SJCRH30 (cell line): ENCODE data around the gene GPR156. TPM values are rescaled to one million over a fixed set of nuclear protein-coding genes. Genes with fewer than 3 reads are reported as not detected.
"Not testable (repeated sequence)": the region's sequence is repeated elsewhere in the genome, so short reads cannot be mapped to it uniquely, and the experiment has no call there.

Source experiments
- DNase-seq, 2 experiments: peaks; one replicate each; pipeline ENCODE4 v3.0.0-alpha.2; 2015 to 2020
- H3K27ac ChIP-seq: fragments of 250-450 bp; sonication (Bioruptor Pico); 2 replicates; pipeline ENCODE4 v1.5.1; 2020; ENCODE audit warnings: mild to moderate bottlenecking, moderate library complexity
- H3K27me3 ChIP-seq: fragments of 250-450 bp; sonication (Bioruptor Pico); 2 replicates; pipeline ENCODE4 v1.5.1; 2020; ENCODE audit warnings: mild to moderate bottlenecking, moderate library complexity
- H3K36me3 ChIP-seq: fragments of 250-450 bp; sonication (Bioruptor Pico); 2 replicates; pipeline ENCODE4 v1.5.1; 2020; ENCODE audit warnings: mild to moderate bottlenecking, moderate library complexity
- H3K4me1 ChIP-seq: fragments of 250-450 bp; sonication (Bioruptor Pico); 2 replicates; pipeline ENCODE4 v1.5.1; 2020; ENCODE audit warnings: mild to moderate bottlenecking, moderate library complexity
- H3K4me3 ChIP-seq: fragments of 250-450 bp; sonication (Bioruptor Pico); 2 replicates; pipeline ENCODE4 v1.5.1; 2020; ENCODE audit warnings: mild to moderate bottlenecking, moderate library complexity
- H3K9me3 ChIP-seq: fragments of 250-450 bp; sonication (Bioruptor Pico); replicated peaks from 2 replicates; pipeline ENCODE4 v1.5.1; 2020; ENCODE audit warnings: mild to moderate bottlenecking, moderate library complexity
- total RNA-seq: library from RNA; depleted of rRNA; stranded (reverse); fragments of >200 nt; shearing (Covaris generic); gene quantifications from 2 replicates; pipeline ENCODE4 v1.2.3, GENCODE V29; 2014

Gene GPR156
- total RNA-seq, 1 experiment from 2014 or later = 0.91 TPM

DNA sequence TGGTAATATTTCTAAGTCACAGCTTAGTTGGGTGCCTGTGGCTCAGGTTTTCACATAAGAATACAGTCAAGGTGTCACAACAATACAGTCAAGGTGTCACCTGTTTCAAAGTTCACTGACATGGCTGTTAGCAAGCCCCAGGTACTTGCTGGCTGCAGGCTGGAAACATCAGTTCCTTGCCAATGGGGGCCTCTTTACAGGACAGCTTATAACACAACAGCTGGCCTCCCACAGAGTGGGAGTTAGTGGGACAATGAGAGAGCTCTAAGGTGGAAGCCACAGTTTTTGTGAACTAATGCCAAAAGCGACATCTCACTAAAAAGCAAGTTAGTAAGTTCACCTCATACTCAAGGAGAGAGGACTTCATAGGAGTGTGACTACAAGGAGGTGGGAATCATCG, 45.4 kb downstream of the GPR156 start:
- Histone ChIP-seq H3K4me1 (no peaks in the 10 kb centered on the region), H3K36me3 (no peaks in the 10 kb centered on the region), H3K4me3 (no peak overlapping the region), H3K9me3 (no peaks in the 10 kb centered on the region), H3K27ac (no peak overlapping the region), H3K27me3 (no peaks in the 10 kb centered on the region)
- peak in 1 of 2 experiments; percentile 26 for DNase-seq

- DNase-seq = no peak
Measured at GRCh38 chr3:120227710-120228347, 57.2 kb downstream of the GPR156 start.

GRCh38 chr3:120224237-120224636, 60.8 kb downstream of the GPR156 start:
- Histone ChIP-seq H3K27me3 (no peaks in the 10 kb centered on the region), H3K9me3 (no peaks in the 10 kb centered on the region), H3K4me1 (peaks cover 8% of the 10 kb centered on the region), H3K36me3 (no peaks in the 10 kb centered on the region), H3K4me3 (no peak overlapping the region), H3K27ac (no peak overlapping the region)
- peak; percentile 9 to 39 for DNase-seq

More at GRCh38 chr3:120227710-120228347, 57.2 kb downstream of the GPR156 start:
- no peak overlapping the region for H3K27ac ChIP-seq
- peaks cover 2% of the 10 kb centered on the region; the same call in 1 of the 2 replicates for H3K9me3 ChIP-seq
- H3K4me3 ChIP-seq = no peak overlapping the region
- H3K27me3 ChIP-seq = no peaks in the 10 kb centered on the region
- H3K4me1 ChIP-seq = peaks cover 8% of the 10 kb centered on the region
- H3K36me3 ChIP-seq = no peaks in the 10 kb centered on the region

GRCh38 chr3:120218981-120219380, 66.0 kb downstream of the GPR156 start:
- H3K27ac ChIP-seq = no peak overlapping the region
- H3K9me3 ChIP-seq = no peaks in the 10 kb centered on the region
- no peak for DNase-seq
- H3K4me3 ChIP-seq = no peak overlapping the region
- peaks cover 16% of the 10 kb centered on the region for H3K4me1 ChIP-seq
- no peaks in the 10 kb centered on the region for H3K36me3 ChIP-seq
- no peaks in the 10 kb centered on the region for H3K27me3 ChIP-seq

DNA sequence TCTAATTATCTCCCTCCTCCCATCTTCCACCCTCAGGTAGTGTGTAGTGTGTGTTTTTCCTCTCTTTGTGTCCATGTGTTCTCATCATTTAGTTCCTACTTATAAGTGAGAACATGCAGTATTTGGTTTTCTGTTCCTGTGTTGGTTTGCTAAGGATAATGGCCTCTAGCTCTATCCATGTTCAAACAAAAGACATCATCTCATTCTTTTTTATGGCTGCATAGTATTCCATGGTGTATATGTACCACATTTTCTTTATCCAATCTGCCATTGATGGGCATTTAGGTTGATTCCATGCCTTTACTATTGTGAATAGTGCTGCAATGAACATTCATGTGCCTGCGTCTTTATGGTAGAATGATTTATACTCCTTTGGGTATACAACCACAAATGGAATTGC, 68.4 kb downstream of the GPR156 start:
- H3K27ac ChIP-seq, H3K36me3 ChIP-seq, H3K27me3 ChIP-seq, DNase-seq, H3K9me3 ChIP-seq, H3K4me3 ChIP-seq: not testable (repeated sequence)
- peaks cover 22% of the 10 kb centered on the region for H3K4me1 ChIP-seq

GRCh38 chr3:120214176-120214575, 70.8 kb downstream of the GPR156 start:
- Histone ChIP-seq H3K27me3 (no peaks in the 10 kb centered on the region), H3K36me3 (no peaks in the 10 kb centered on the region), H3K4me1 (peaks cover 22% of the 10 kb centered on the region), H3K9me3 (no peaks in the 10 kb centered on the region), H3K4me3 (peak overlapping the region; percentile 29), H3K27ac (peak overlapping the region; percentile 83)
- DNase-seq = peak; percentile 72 to 84

GRCh38 chr3:120212505-120212904, 72.5 kb downstream of the GPR156 start:
- no peak overlapping the region for H3K27ac ChIP-seq
- H3K9me3 ChIP-seq = no peaks in the 10 kb centered on the region
- DNase-seq = no peak
- H3K4me3 ChIP-seq = no peak overlapping the region
- H3K27me3 ChIP-seq = no peaks in the 10 kb centered on the region
- no peaks in the 10 kb centered on the region for H3K36me3 ChIP-seq
- H3K4me1 ChIP-seq = peaks cover 22% of the 10 kb centered on the region

GRCh38 chr3:120209425-120209824, 75.6 kb downstream of the GPR156 start:
- no peak for DNase-seq
- Histone ChIP-seq H3K4me1 (peaks cover 11% of the 10 kb centered on the region), H3K9me3 (no peaks in the 10 kb centered on the region), H3K27ac (no peak overlapping the region), H3K27me3 (no peaks in the 10 kb centered on the region), H3K4me3 (no peak overlapping the region), H3K36me3 (no peaks in the 10 kb centered on the region)

GRCh38 chr3:120204338-120204737, 80.7 kb downstream of the GPR156 start:
- Histone ChIP-seq H3K9me3 (no peaks in the 10 kb centered on the region), H3K36me3 (no peaks in the 10 kb centered on the region), H3K27me3 (no peaks in the 10 kb centered on the region), H3K27ac (no peak overlapping the region), H3K4me1 (no peaks in the 10 kb centered on the region; the same call in 1 of the 2 replicates), H3K4me3 (no peak overlapping the region)
- no peak for DNase-seq

- Histone ChIP-seq H3K27me3 (no peaks in the 10 kb centered on the region), H3K4me1 (no peaks in the 10 kb centered on the region; the same call in 1 of the 2 replicates), H3K9me3 (no peaks in the 10 kb centered on the region), H3K27ac (no peak overlapping the region), H3K4me3 (no peak overlapping the region), H3K36me3 (no peaks in the 10 kb centered on the region)
- DNase-seq = no peak
Measured at GRCh38 chr3:120203621-120204020, 81.4 kb downstream of the GPR156 start.

- Histone ChIP-seq H3K27me3 (no peaks in the 10 kb centered on the region), H3K36me3 (no peaks in the 10 kb centered on the region), H3K4me1 (no peaks in the 10 kb centered on the region; the same call in 1 of the 2 replicates), H3K4me3 (no peak overlapping the region), H3K27ac (no peak overlapping the region), H3K9me3 (no peaks in the 10 kb centered on the region)
- no peak for DNase-seq
Measured at GRCh38 chr3:120203016-120203415, 82.0 kb downstream of the GPR156 start.

GRCh38 chr3:120202363-120202762, 82.7 kb downstream of the GPR156 start:
- H3K4me1 ChIP-seq = no peaks in the 10 kb centered on the region; the same call in 1 of the 2 replicates

GRCh38 chr3:120200493-120201235, 84.4 kb downstream of the GPR156 start:
- H3K27me3 ChIP-seq = no peaks in the 10 kb centered on the region
- H3K36me3 ChIP-seq = no peaks in the 10 kb centered on the region
- H3K4me3 ChIP-seq = no peak overlapping the region
- H3K27ac ChIP-seq = no peak overlapping the region
- no peak for DNase-seq
- H3K9me3 ChIP-seq = no peaks in the 10 kb centered on the region
- H3K4me1 ChIP-seq = no peaks in the 10 kb centered on the region; the same call in 1 of the 2 replicates

More at GRCh38 chr3:120202363-120202762, 82.7 kb downstream of the GPR156 start:
- Histone ChIP-seq H3K36me3 (no peaks in the 10 kb centered on the region), H3K9me3 (no peaks in the 10 kb centered on the region), H3K27ac (no peak overlapping the region), H3K27me3 (no peaks in the 10 kb centered on the region), H3K4me3 (no peak overlapping the region)
- no peak for DNase-seq

DNA sequence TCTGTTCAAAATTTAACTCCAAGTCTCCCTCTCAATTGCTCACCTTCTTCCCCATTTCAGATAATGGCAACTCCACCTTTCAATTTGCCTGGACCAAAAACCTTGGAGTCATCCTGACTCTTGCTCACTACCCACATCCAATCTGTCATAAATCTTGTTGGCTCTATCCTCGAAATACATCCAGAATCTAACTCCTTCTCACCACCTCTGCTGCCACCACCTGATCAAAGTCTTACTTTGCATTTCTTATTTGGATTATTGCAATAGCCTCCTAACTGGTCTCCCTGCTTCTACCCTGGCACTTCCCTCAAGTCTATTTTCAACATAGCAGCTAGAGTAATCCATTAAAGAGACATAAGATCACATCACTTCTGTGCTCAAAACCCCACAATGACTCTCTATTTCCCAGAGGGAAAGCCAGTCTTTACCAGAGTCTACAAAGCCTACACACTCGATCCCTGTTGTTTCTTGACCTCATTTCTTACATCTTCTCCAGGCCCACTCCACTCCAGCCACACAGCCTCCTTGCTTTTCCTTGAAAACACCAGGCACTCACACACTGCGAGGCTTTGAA, 86.6 kb downstream of the GPR156 start:
- no peaks in the 10 kb centered on the region; the same call in 1 of the 2 replicates for H3K4me1 ChIP-seq
- no peaks in the 10 kb centered on the region for H3K36me3 ChIP-seq
- no peaks in the 10 kb centered on the region for H3K27me3 ChIP-seq
- no peak overlapping the region for H3K27ac ChIP-seq
- no peak overlapping the region for H3K4me3 ChIP-seq
- H3K9me3 ChIP-seq = no peaks in the 10 kb centered on the region
- DNase-seq = no peak

DNA sequence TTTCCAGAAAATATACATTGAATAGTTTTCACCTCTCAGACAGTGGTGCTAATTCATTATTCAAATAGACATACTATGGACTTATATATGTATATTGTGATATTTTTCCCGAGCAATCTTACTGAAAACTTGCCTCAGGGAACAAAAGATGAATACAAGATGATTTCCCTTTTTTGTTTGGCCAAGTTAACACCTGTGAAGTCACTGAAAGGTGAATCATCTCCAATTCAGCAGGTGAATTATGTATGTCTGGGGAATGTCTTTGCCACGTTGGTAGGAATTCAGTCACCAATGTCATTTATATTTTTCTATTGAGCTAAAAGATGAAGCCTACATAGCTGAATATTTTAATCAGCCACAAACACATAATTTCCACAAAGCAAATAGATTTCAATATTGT, 88.2 kb downstream of the GPR156 start:
- Histone ChIP-seq H3K27ac (no peak overlapping the region), H3K36me3 (no peaks in the 10 kb centered on the region), H3K4me3 (no peak overlapping the region), H3K4me1 (no peaks in the 10 kb centered on the region; the same call in 1 of the 2 replicates), H3K9me3 (no peaks in the 10 kb centered on the region), H3K27me3 (no peaks in the 10 kb centered on the region)
- DNase-seq = no peak
